H1 (cell line): ENCODE measurements around the gene SPEF1. TPM values are rescaled to one million over a fixed set of nuclear protein-coding genes. Genes with fewer than 3 reads are reported as not detected.

Experiments
- CTCF ChIA-PET: fragments of 300-600 bp; sonication (Branson Sonifier 250); formaldehyde crosslinking; loops from one replicate; lab custom pipeline; 2021; ENCODE audit not compliant: partially characterized antibody; lab: Charles Lee
- POLR2A ChIA-PET: fragments of 300-600 bp; sonication (Branson Sonifier 250); formaldehyde crosslinking; loops from one replicate; lab custom pipeline; 2021; ENCODE audit warnings: inconsistent platforms; ENCODE audit not compliant: partially characterized antibody; lab: Charles Lee
- DNase-seq, 2 experiments: peaks; one replicate each; pipeline versions ENCODE4 v3.0.0 to v3.0.0-alpha.2; 2010 to 2022; ENCODE audit warnings: low spot score in 2 of 2, low read depth in 1 of 2, mixed read lengths in 1 of 2
- FAIRE-seq: peaks from 2 replicates; lab custom pipeline; 2011; peaks lifted over from hg19 to GRCh38; lab: Jason Lieb, UNC
- H2AFZ ChIP-seq: 2 replicates; pipeline ENCODE4 v1.8.1; 2012; ENCODE audit warnings: low read length, inconsistent platforms
- H2AK5ac ChIP-seq: 2 replicates; pipeline ENCODE4 v1.6.1; 2013; ENCODE audit warnings: low read depth, low read length
- H2BK120ac ChIP-seq: replicated peaks from 2 replicates; pipeline ENCODE3; 2013; ENCODE audit warnings: low read depth, low read length, inconsistent platforms
- H2BK12ac ChIP-seq: 2 replicates; pipeline ENCODE4 v1.6.1; 2013; ENCODE audit warnings: low read depth, low read length
- H2BK15ac ChIP-seq: 2 replicates; pipeline ENCODE4 v1.6.1; 2013; ENCODE audit warnings: low read length
- H2BK20ac ChIP-seq: 2 replicates; pipeline ENCODE4 v1.6.1; 2013; ENCODE audit warnings: low read length
- H2BK5ac ChIP-seq: 2 replicates; pipeline ENCODE4 v1.6.1; 2013; ENCODE audit warnings: low read depth, low read length
- H3K14ac ChIP-seq: 2 replicates; pipeline ENCODE4 v1.6.1; 2013; ENCODE audit warnings: inconsistent platforms; ENCODE audit not compliant: insufficient read length
- H3K18ac ChIP-seq: 2 replicates; pipeline ENCODE4 v1.6.1; 2013; ENCODE audit warnings: low read length; ENCODE audit errors: extremely low read depth
- H3K23ac ChIP-seq: 2 replicates; pipeline ENCODE4 v1.6.1; 2013; ENCODE audit warnings: inconsistent platforms; ENCODE audit not compliant: insufficient read length
- H3K23me2 ChIP-seq: 2 replicates; pipeline ENCODE4 v1.6.1; 2013; ENCODE audit warnings: low read depth, low read length
- H3K27ac ChIP-seq: 2 replicates; pipeline ENCODE4 v1.6.1; 2011; ENCODE audit warnings: low read depth, low read length, inconsistent platforms
- H3K27me3 ChIP-seq, 4 experiments: replicated peaks in 1 of 4; 1 replicate in 1 of 4; 2 replicates in 3 of 4; pipeline versions ENCODE4 v1.6.1 to v1.8.1; 2011 to 2013; ENCODE audit warnings: low read length in 3 of 4, mild to moderate bottlenecking in 3 of 4, inconsistent platforms in 2 of 4, mixed read lengths in 2 of 4, moderate library complexity in 1 of 4; ENCODE audit not compliant: control insufficient read depth in 3 of 4, insufficient read depth in 3 of 4; ENCODE audit errors: extremely low read depth in 1 of 4
- H3K36me3 ChIP-seq, 4 experiments: 2 replicates each; pipeline versions ENCODE4 v1.6.1 to v1.8.1; 2011 to 2013; ENCODE audit warnings: mild to moderate bottlenecking in 4 of 4, low read length in 3 of 4, moderate library complexity in 2 of 4, control low read depth in 1 of 4, inconsistent platforms in 1 of 4; ENCODE audit not compliant: insufficient read depth in 4 of 4, control insufficient read depth in 2 of 4
- H3K4ac ChIP-seq: replicated peaks from 2 replicates; pipeline ENCODE3; 2013; ENCODE audit warnings: low read length, low read depth, mixed read lengths, inconsistent platforms; ENCODE audit not compliant: insufficient read length
- H3K4me1 ChIP-seq, 4 experiments: replicated peaks in 1 of 4; 1 replicate in 1 of 4; 2 replicates in 3 of 4; pipeline versions ENCODE4 v1.6.1 to v1.8.1; 2011 to 2013; ENCODE audit warnings: low read length in 3 of 4, inconsistent platforms in 2 of 4, mixed read lengths in 1 of 4; ENCODE audit not compliant: insufficient read depth in 4 of 4, control insufficient read depth in 3 of 4
- H3K4me2 ChIP-seq, 2 experiments: 2 replicates each; pipeline versions ENCODE4 v1.6.1 to v1.8.1; 2011 to 2013; ENCODE audit warnings: low read depth in 2 of 2, low read length in 2 of 2, control low read depth in 1 of 2, inconsistent platforms in 1 of 2, mild to moderate bottlenecking in 1 of 2; ENCODE audit not compliant: insufficient read depth in 1 of 2
- H3K4me3 ChIP-seq, 4 experiments: fragments of 200-600, 300-600 bp in 1 of 4; sonication (generic), shearing (Covaris generic), sonication (Bioruptor Twin) in 1 of 4; 2 replicates each; pipeline versions ENCODE4 v1.5.1 to v1.8.1; 2011 to 2016; ENCODE audit warnings: low read length in 4 of 4, low read depth in 3 of 4, control low read depth in 2 of 4, inconsistent platforms in 2 of 4, mild to moderate bottlenecking in 2 of 4, mixed read lengths in 1 of 4, moderate library complexity in 1 of 4; ENCODE audit not compliant: insufficient read depth in 2 of 4; ENCODE audit errors: extremely low read depth in 1 of 4
- H3K56ac ChIP-seq: replicated peaks from 2 replicates; pipeline ENCODE3; 2013; ENCODE audit warnings: low read depth, mild to moderate bottlenecking, mixed read lengths, low read length, inconsistent platforms; ENCODE audit not compliant: insufficient read length
- H3K79me1 ChIP-seq: 2 replicates; pipeline ENCODE4 v1.6.1; 2013; ENCODE audit warnings: low read depth, low read length, control low read depth
- H3K79me2 ChIP-seq, 2 experiments: 2 replicates each; pipeline versions ENCODE4 v1.6.1 to v1.8.1; 2012 to 2013; ENCODE audit warnings: low read length in 2 of 2, mild to moderate bottlenecking in 2 of 2, inconsistent platforms in 1 of 2; ENCODE audit not compliant: insufficient read depth in 2 of 2, control insufficient read depth in 1 of 2
- H3K9ac ChIP-seq, 4 experiments: replicated peaks in 1 of 4; 1 replicate in 1 of 4; 2 replicates in 3 of 4; pipeline versions ENCODE4 v1.6.1 to v1.8.1; 2011 to 2013; ENCODE audit warnings: low read depth in 3 of 4, low read length in 3 of 4, control low read depth in 2 of 4, mild to moderate bottlenecking in 2 of 4, moderate library complexity in 2 of 4, inconsistent platforms in 1 of 4; ENCODE audit errors: extremely low read depth in 1 of 4
- H3K9me3 ChIP-seq, 2 experiments: 2 replicates each; pipeline versions ENCODE4 v1.6.1 to v1.8.1; 2012 to 2013; ENCODE audit warnings: mild to moderate bottlenecking in 2 of 2, moderate library complexity in 2 of 2, control low read depth in 1 of 2, inconsistent platforms in 1 of 2, low read depth in 1 of 2, low read length in 1 of 2, mixed read lengths in 1 of 2; ENCODE audit not compliant: insufficient read depth in 2 of 2
- H4K20me1 ChIP-seq, 2 experiments: replicated peaks in 1 of 2; 2 replicates each; pipeline versions ENCODE3 to v1.8.1; 2011 to 2013; ENCODE audit warnings: inconsistent platforms in 2 of 2, low read length in 2 of 2, mild to moderate bottlenecking in 1 of 2; ENCODE audit not compliant: insufficient read depth in 2 of 2, control insufficient read depth in 1 of 2
- H4K5ac ChIP-seq: 2 replicates; pipeline ENCODE4 v1.6.1; 2013; ENCODE audit warnings: low read length, low read depth, mixed read lengths, inconsistent platforms; ENCODE audit not compliant: insufficient read length
- H4K8ac ChIP-seq: 2 replicates; pipeline ENCODE4 v1.8.0; 2013; ENCODE audit warnings: mild to moderate bottlenecking, moderate library complexity, low read length, inconsistent platforms; ENCODE audit not compliant: insufficient read depth; ENCODE audit errors: extremely low read depth
- H4K91ac ChIP-seq: replicated peaks from 2 replicates; pipeline ENCODE3; 2013; ENCODE audit warnings: low read length, mixed read lengths, inconsistent platforms; ENCODE audit not compliant: insufficient read length
- BACH1 ChIP-seq: IDR thresholded peaks from 2 replicates; pipeline ENCODE4 v1.6.1; 2012; ENCODE audit warnings: low read length, improper control_type of control experiment
- CBX8 ChIP-seq: fragments of 300-800, 300-1000 bp; sonication (generic); IDR thresholded peaks from 2 replicates; pipeline ENCODE4 v1.7.1; 2016; ENCODE audit warnings: low read depth, low read length, borderline replicate concordance
- CTBP2 ChIP-seq: IDR thresholded peaks from 2 replicates; pipeline ENCODE4 v1.7.0; 2011; ENCODE audit warnings: borderline replicate concordance, mild to moderate bottlenecking, moderate library complexity, mixed read lengths, low read length; ENCODE audit not compliant: insufficient read depth, insufficient read length
- FOSL1 ChIP-seq: IDR thresholded peaks from 2 replicates; pipeline ENCODE4 v1.6.1; 2011; ENCODE audit warnings: mild to moderate bottlenecking, low read depth, low read length, moderate library complexity; ENCODE audit not compliant: insufficient read depth
- GABPA ChIP-seq: IDR thresholded peaks from 2 replicates; pipeline ENCODE4 v1.6.1; 2011; ENCODE audit warnings: mild to moderate bottlenecking, low read length, moderate library complexity, borderline replicate concordance; ENCODE audit not compliant: insufficient read depth
- HDAC2 ChIP-seq, 2 experiments: fragments of 300-600 bp in 1 of 2; sonication (generic) in 1 of 2; IDR thresholded peaks; 2 replicates each; pipeline ENCODE4 v1.6.1; 2011 to 2012; ENCODE audit warnings: low read depth in 2 of 2, low read length in 2 of 2, mild to moderate bottlenecking in 2 of 2, moderate library complexity in 2 of 2, borderline replicate concordance in 1 of 2, inconsistent platforms in 1 of 2
- HDAC6 ChIP-seq: IDR thresholded peaks from one replicate; pipeline ENCODE4 v1.7.1; 2012; ENCODE audit warnings: low read depth, mild to moderate bottlenecking, inconsistent platforms, low read length, moderate library complexity
- NRF1 ChIP-seq: IDR thresholded peaks from 2 replicates; pipeline ENCODE4 v1.6.1; 2011; ENCODE audit warnings: mild to moderate bottlenecking, low read depth, low read length, improper control_type of control experiment
- RAD21 ChIP-seq, 2 experiments: IDR thresholded peaks in 1 of 2; conservative IDR thresholded peaks in 1 of 2; 2 replicates each; pipeline ENCODE4 v1.6.1; 2011; ENCODE audit warnings: low read depth in 2 of 2, low read length in 2 of 2, improper control_type of control experiment in 1 of 2, inconsistent platforms in 1 of 2, mild to moderate bottlenecking in 1 of 2, moderate library complexity in 1 of 2
- RFX5 ChIP-seq: IDR thresholded peaks from 2 replicates; pipeline ENCODE4 v1.6.1; 2011; ENCODE audit warnings: low read depth, low read length, improper control_type of control experiment, borderline replicate concordance
- SIRT6 ChIP-seq: IDR thresholded peaks from one replicate; pipeline ENCODE4 v1.7.1; 2012; ENCODE audit warnings: low read length, inconsistent platforms
- SRF ChIP-seq: IDR thresholded peaks from 2 replicates; pipeline ENCODE4 v1.6.1; 2011; ENCODE audit warnings: mild to moderate bottlenecking, low read depth, low read length, moderate library complexity
- WGBS, 2 experiments: shearing (Covaris generic) in 1 of 2; methylation state at CpG; one replicate each; pipeline versions ENCODE4 v1.1.6 to v1.1.7; 2013 to 2015; ENCODE audit warnings: low lambda C conversion rate in 2 of 2, mixed read lengths in 2 of 2, inconsistent platforms in 1 of 2, low coverage in 1 of 2, missing lambda C conversion rate in 1 of 2; ENCODE audit not compliant: insufficient replicate concordance in 2 of 2, insufficient coverage in 1 of 2, insufficient read length in 1 of 2; ENCODE audit errors: extremely low coverage in 1 of 2, missing lambda C conversion rate in 1 of 2; 5-methylcytosine and 5-hydroxymethylcytosine counted together
- polyA plus RNA-seq, 7 experiments: library from polyadenylated mRNA; depleted of rRNA in 3 of 7; stranded (reverse) in 5 of 7; unstranded in 2 of 7; fragments of >200 nt in 5 of 7; fragments of 200-250 nt in 2 of 7; gene quantifications; 1 replicate in 5 of 7; 2 replicates in 1 of 7; 4 replicates in 1 of 7; pipeline versions ENCODE4 v1.2.1 to v1.2.3, GENCODE V29; 2011 to 2013; ENCODE audit warnings: missing spikeins in 2 of 7, mixed read lengths in 2 of 7
- total RNA-seq: library from RNA; stranded (reverse); fragmentation: NEBNext Ultra II Directional; extraction: Animal tissue kit (Norgen Biotek cat#: 25700); gene quantifications from 2 replicates; pipeline ENCODE4 v1.2.1, GENCODE V29; 2021
- TF ChIP-seq, protein P1 (sequence below): IDR thresholded peaks from 2 replicates; pipeline ENCODE4 v1.6.1; 2012; ENCODE audit warnings: inconsistent platforms

Gene SPEF1
- total and polyA plus RNA-seq, 2 of the 8 experiments (the other 6 are each of a cell fraction or from before 2014, with no cell fraction given) = 0.51 to 0.71 TPM

DNA sequence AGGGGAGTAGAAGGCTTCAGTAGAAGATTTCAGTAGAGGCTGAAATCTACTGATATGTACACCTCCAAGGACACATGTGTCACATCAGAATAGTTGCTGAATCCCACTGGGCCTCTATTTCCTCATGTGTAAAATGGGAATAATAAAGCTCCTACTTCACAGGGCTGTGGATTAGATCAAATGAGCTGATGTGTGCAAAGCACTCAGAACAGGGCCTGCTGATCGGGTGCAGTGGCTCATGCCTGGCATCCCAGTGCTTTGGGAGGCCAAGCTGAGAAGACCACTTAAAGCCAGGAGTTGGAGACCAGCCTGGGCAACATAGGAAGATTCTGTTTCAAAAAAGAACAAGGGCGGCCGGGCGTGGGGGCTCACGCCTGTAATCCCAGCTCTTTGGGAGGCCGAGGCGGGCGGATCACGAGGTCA is 31.0 kb upstream of the SPEF1 start:
- Histone ChIP-seq H3K9me3 (no peaks in the 10 kb centered on the region), H3K4me2 (no peak overlapping the region), H2BK120ac (no peak overlapping the region), H3K9ac (no peak overlapping the region), H3K79me2 (no peaks in the 10 kb centered on the region), H3K18ac (no peak overlapping the region), H3K27me3 (no peaks in the 10 kb centered on the region), H3K27ac (no peak overlapping the region), H4K91ac (no peak overlapping the region), H3K23me2 (no peaks in the 10 kb centered on the region), H3K4me3 (no peak overlapping the region), H2BK20ac (no peak overlapping the region), H3K36me3 (no peaks in the 10 kb centered on the region), H2AFZ (no peak overlapping the region), H3K79me1 (no peaks in the 10 kb centered on the region), H2AK5ac (no peak overlapping the region), H3K4me1 (peaks cover 4 to 14% (median 7%) of the 10 kb centered on the region in 4 experiments; a peak in 6 of 7 replicates), H2BK5ac (no peak overlapping the region), H4K5ac (no peak overlapping the region), H3K56ac (no peak overlapping the region), H3K4ac (no peak overlapping the region), H3K23ac (no peak overlapping the region), H4K20me1 (no peaks in the 10 kb centered on the region), H2BK15ac (no peak overlapping the region), H3K14ac (no peak overlapping the region), H2BK12ac (no peak overlapping the region), H4K8ac (no peak overlapping the region)
- ChIA-PET CTCF (interaction anchor here (0.6 to 10.6 kb wide), 9 partner anchors 13 to 338 kb away, joined by 3 to 128 read pairs (median 4); partner anchors contain the start of genes ADISSP, CENPB and SPEF1), POLR2A (interaction anchor here (2.2 kb wide), 1 partner anchor 12 kb away, joined by 6 read pairs; no protein-coding TSS in a partner anchor)
- no peak for DNase-seq
- FAIRE-seq = no peak
- WGBS, 2 experiments = 96% methylated on average over 9 of the region's 9 CpGs; no CpG with 5 or more reads in 1 of the 2 experiments
- TF ChIP-seq CTBP2 (no peak), HDAC6 (no peak), BACH1 (no peak), FOSL1 (no peak), SIRT6 (no peak), HDAC2 (IDR thresholded peaks at IDR 0.05; ENCODE audit: borderline replicate concordance in 1 of 2, low read depth in 2 of 2, low read length in 2 of 2) (no peak), GABPA (no peak), RFX5 (no peak), NRF1 (no peak), SRF (no peak), RAD21 (IDR thresholded peaks at IDR 0.05 in 1 of 2, conservative IDR thresholded peaks at IDR 0.05 in 1 of 2; ENCODE audit: low read depth in 2 of 2, low read length in 2 of 2) (no peak), CBX8 (no peak)
- TF ChIP-seq, protein P1, sequence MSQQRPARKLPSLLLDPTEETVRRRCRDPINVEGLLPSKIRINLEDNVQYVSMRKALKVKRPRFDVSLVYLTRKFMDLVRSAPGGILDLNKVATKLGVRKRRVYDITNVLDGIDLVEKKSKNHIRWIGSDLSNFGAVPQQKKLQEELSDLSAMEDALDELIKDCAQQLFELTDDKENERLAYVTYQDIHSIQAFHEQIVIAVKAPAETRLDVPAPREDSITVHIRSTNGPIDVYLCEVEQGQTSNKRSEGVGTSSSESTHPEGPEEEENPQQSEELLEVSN = no peak
